GM12872 (cell line): ENCODE measurements around the gene CLEC9A.

Source experiments
- CTCF ChIP-seq: IDR thresholded peaks from 3 replicates; pipeline ENCODE4 v1.5.1; 2011; ENCODE audit warnings: low read depth, mild to moderate bottlenecking, low read length, moderate library complexity; ENCODE audit not compliant: insufficient read depth

The CLEC9A gene

GRCh38 chr12:10016881-10017280 lies 13.6 kb upstream of the CLEC9A start:
- TF ChIP-seq CTCF, result no peak

GRCh38 chr12:10018386-10018785 lies 12.1 kb upstream of the CLEC9A start:
- TF ChIP-seq CTCF, result no peak

GRCh38 chr12:10021342-10021741 lies 9.1 kb upstream of the CLEC9A start:
- TF ChIP-seq CTCF, result no peak

- no peak for TF ChIP-seq CTCF
Observed at GRCh38 chr12:10025236-10025635, 5.2 kb upstream of the CLEC9A start.

- TF ChIP-seq CTCF, result no peak
Observed at GRCh38 chr12:10027311-10027710, 3.2 kb upstream of the CLEC9A start.

- no peak for TF ChIP-seq CTCF
Observed at GRCh38 chr12:10027721-10028120, 2.8 kb upstream of the CLEC9A start.

GRCh38 chr12:10031321-10031720 lies 839 bp downstream of the CLEC9A start:
- TF ChIP-seq CTCF, result no peak

GRCh38 chr12:10031771-10032175 lies 1.3 kb downstream of the CLEC9A start:
- TF ChIP-seq CTCF, result no peak
